ENCODE data around the gene HCN2. TPM values are rescaled to one million over a fixed set of nuclear protein-coding genes. Genes with fewer than 3 reads are reported as not detected.

The HCN2 gene
- total RNA-seq, 1 donor from 2014 or later: 5.5 TPM

- Mint-ChIP-seq H3K4me1 (ENCODE audit: low read depth, unreplicated experiment) (peaks cover 5% of the 10 kb centered on the region), H3K27ac (ENCODE audit: unreplicated experiment) (peak overlapping the region; percentile 28), H3K4me3 (ENCODE audit: unreplicated experiment) (peak overlapping the region; percentile 79), H3K27me3 (ENCODE audit: low read depth, unreplicated experiment) (no peaks in the 10 kb centered on the region), H3K9me3 (ENCODE audit: unreplicated experiment) (peaks cover 5% of the 10 kb centered on the region), H3K36me3 (ENCODE audit: low read depth, unreplicated experiment) (peaks cover 5% of the 10 kb centered on the region)
- Histone ChIP-seq H3K4me1 (ENCODE audit: insufficient read depth, low read length) (peaks cover 30% of the 10 kb centered on the region), H3K4me2 (ENCODE audit: low read length) (peak overlapping the region; percentile 91), H2AFZ (ENCODE audit: low read depth, low read length) (peak overlapping the region; percentile 95), H3K27me3 (ENCODE audit: insufficient read depth, low read length) (no peaks in the 10 kb centered on the region), H3K79me2 (ENCODE audit: insufficient read depth, low read length) (peaks cover 46% of the 10 kb centered on the region), H3K4me3 (ENCODE audit: insufficient read depth, low read depth, low read length) (peak overlapping the region; percentile 52), H3K36me3 (ENCODE audit: insufficient read depth, low read length) (no peaks in the 10 kb centered on the region), H3K9ac (ENCODE audit: low read length) (peak overlapping the region; percentile 81), H3K27ac (ENCODE audit: low read depth, low read length) (peak overlapping the region; percentile 65), H4K20me1 (ENCODE audit: insufficient read depth, low read length) (peaks cover 34% of the 10 kb centered on the region), H3K9me3 (ENCODE audit: insufficient read depth, low read depth, low read length) (peaks cover 3% of the 10 kb centered on the region)
- FAIRE-seq (no peak), DNase-seq (ENCODE audit: low read depth) (peak; percentile 16)
- no peak for TF ChIP-seq EZH2 (IDR thresholded peaks at IDR 0.05; ENCODE audit: insufficient read depth, low read length)
- TF ChIP-seq, protein P1, sequence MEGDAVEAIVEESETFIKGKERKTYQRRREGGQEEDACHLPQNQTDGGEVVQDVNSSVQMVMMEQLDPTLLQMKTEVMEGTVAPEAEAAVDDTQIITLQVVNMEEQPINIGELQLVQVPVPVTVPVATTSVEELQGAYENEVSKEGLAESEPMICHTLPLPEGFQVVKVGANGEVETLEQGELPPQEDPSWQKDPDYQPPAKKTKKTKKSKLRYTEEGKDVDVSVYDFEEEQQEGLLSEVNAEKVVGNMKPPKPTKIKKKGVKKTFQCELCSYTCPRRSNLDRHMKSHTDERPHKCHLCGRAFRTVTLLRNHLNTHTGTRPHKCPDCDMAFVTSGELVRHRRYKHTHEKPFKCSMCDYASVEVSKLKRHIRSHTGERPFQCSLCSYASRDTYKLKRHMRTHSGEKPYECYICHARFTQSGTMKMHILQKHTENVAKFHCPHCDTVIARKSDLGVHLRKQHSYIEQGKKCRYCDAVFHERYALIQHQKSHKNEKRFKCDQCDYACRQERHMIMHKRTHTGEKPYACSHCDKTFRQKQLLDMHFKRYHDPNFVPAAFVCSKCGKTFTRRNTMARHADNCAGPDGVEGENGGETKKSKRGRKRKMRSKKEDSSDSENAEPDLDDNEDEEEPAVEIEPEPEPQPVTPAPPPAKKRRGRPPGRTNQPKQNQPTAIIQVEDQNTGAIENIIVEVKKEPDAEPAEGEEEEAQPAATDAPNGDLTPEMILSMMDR (IDR thresholded peaks at IDR 0.05; ENCODE audit: insufficient read depth, low read depth, low read length): no peak
These were observed 74.0 kb downstream of the HCN2 start for GRCh38 chr19:663682-664117.

GRCh38 chr19:664913-665443, 75.3 kb downstream of the HCN2 start:
- DNase-seq (ENCODE audit: low read depth) (peak; percentile 46), FAIRE-seq (no peak)
- Mint-ChIP-seq H3K27me3 (ENCODE audit: low read depth, unreplicated experiment) (no peaks in the 10 kb centered on the region), H3K36me3 (ENCODE audit: low read depth, unreplicated experiment) (peaks cover 8% of the 10 kb centered on the region), H3K4me3 (ENCODE audit: unreplicated experiment) (peak overlapping the region; percentile 79), H3K4me1 (ENCODE audit: low read depth, unreplicated experiment) (peaks cover 5% of the 10 kb centered on the region), H3K9me3 (ENCODE audit: unreplicated experiment) (peaks cover 10% of the 10 kb centered on the region), H3K27ac (ENCODE audit: unreplicated experiment) (no peak overlapping the region)
- peaks cover 21% of the 10 kb centered on the region for H4K20me1 ChIP-seq (ENCODE audit: insufficient read depth, low read length)
- no peak for TF ChIP-seq EZH2 (IDR thresholded peaks at IDR 0.05; ENCODE audit: insufficient read depth, low read length)
- TF ChIP-seq, protein P1 (IDR thresholded peaks at IDR 0.05; ENCODE audit: insufficient read depth, low read depth, low read length): peak; percentile 72
- H3K4me3 ChIP-seq (ENCODE audit: insufficient read depth, low read depth, low read length): no peak overlapping the region
- peaks cover 33% of the 10 kb centered on the region for H3K79me2 ChIP-seq (ENCODE audit: insufficient read depth, low read length)
- H3K9me3 ChIP-seq (ENCODE audit: insufficient read depth, low read depth, low read length): peaks cover 3% of the 10 kb centered on the region
- no peaks in the 10 kb centered on the region for H3K36me3 ChIP-seq (ENCODE audit: insufficient read depth, low read length)
- H3K9ac ChIP-seq (ENCODE audit: low read length): no peak overlapping the region
- H3K4me2 ChIP-seq (ENCODE audit: low read length): peak overlapping the region; percentile 74
- peak overlapping the region; percentile 77 for H2AFZ ChIP-seq (ENCODE audit: low read depth, low read length)
- H3K27ac ChIP-seq (ENCODE audit: low read depth, low read length): no peak overlapping the region
- no peaks in the 10 kb centered on the region for H3K27me3 ChIP-seq (ENCODE audit: insufficient read depth, low read length)
- H3K4me1 ChIP-seq (ENCODE audit: insufficient read depth, low read length): peaks cover 26% of the 10 kb centered on the region

Other genes with a start within 250 kb of the HCN2 start
- gene MIER2, start 245.1 kb upstream of the HCN2 start, total RNA-seq: 43.5 and 55.8 TPM in 2 replicates
- 2.9 and 3.4 TPM in 2 replicates for gene C2CD4C, start 180.7 kb upstream of the HCN2 start, total RNA-seq
- gene SHC2, start 128.8 kb upstream of the HCN2 start, total RNA-seq: 27.5 and 29.7 TPM in 2 replicates
- 0.57 and 0.60 TPM in 2 replicates for gene MADCAM1, start 93.4 kb upstream of the HCN2 start, total RNA-seq
- 17.9 and 20.4 TPM in 2 replicates for gene TPGS1, start 82.4 kb upstream of the HCN2 start, total RNA-seq
- gene CDC34, start 58.1 kb upstream of the HCN2 start, total RNA-seq: 190 and 192 TPM in 2 replicates
- 0.70 and 0.75 TPM in 2 replicates for gene GZMM, start 45.8 kb upstream of the HCN2 start, total RNA-seq
- gene BSG, start 17.3 kb upstream of the HCN2 start, total RNA-seq: 807 and 871 TPM in 2 replicates
- gene POLRMT, start 43.7 kb downstream of the HCN2 start, total RNA-seq: 43.4 and 45.3 TPM in 2 replicates
- 0.25 TPM in 1 of 2 replicates, not detected in the other for gene FGF22, start 50.0 kb downstream of the HCN2 start, total RNA-seq
- 58.3 and 58.5 TPM in 2 replicates for gene RNF126, start 73.3 kb downstream of the HCN2 start, total RNA-seq
- 72.0 and 78.8 TPM in 2 replicates for gene FSTL3, start 86.5 kb downstream of the HCN2 start, total RNA-seq
- not detected in 2 replicates for gene PRSS57, start 105.6 kb downstream of the HCN2 start, total RNA-seq
- 60.0 and 67.3 TPM in 2 replicates for gene PALM, start 119.1 kb downstream of the HCN2 start, total RNA-seq
- gene MISP, start 161.2 kb downstream of the HCN2 start, total RNA-seq: 0.36 and 0.43 TPM in 2 replicates
- gene PTBP1, start 207.6 kb downstream of the HCN2 start, total RNA-seq: 366 and 386 TPM in 2 replicates
- gene PLPPR3, start 232.1 kb downstream of the HCN2 start, total RNA-seq: 29.2 and 36.5 TPM in 2 replicates
- gene AZU1, start 238.0 kb downstream of the HCN2 start, total RNA-seq: 1.00 and 1.4 TPM in 2 replicates